ENCODE measurements around the gene CDH24.

Gene CDH24

DNA sequence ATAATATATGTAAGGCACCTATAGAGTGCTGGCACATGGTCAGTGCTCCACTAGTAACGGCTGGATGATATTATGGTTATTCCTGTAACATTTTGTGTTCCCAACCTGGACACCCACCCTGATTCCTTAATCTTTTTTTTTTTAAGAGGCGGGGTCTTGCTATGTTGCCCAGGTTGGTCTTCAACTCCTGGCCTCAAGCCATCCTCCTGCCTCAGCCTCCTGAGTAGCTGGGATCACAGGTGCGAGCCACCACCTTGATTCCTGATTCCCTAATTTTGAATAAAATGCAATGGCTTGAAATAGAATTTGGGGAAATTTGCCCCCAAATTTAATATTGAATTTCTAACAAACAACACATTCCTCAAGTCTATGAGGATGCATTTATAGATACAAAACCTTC, 54.7 kb downstream of the CDH24 start:
- no peak overlapping the region for H3K27ac ChIP-seq
- DNase-seq (ENCODE audit: low read depth, low spot score), result no peak

DNA sequence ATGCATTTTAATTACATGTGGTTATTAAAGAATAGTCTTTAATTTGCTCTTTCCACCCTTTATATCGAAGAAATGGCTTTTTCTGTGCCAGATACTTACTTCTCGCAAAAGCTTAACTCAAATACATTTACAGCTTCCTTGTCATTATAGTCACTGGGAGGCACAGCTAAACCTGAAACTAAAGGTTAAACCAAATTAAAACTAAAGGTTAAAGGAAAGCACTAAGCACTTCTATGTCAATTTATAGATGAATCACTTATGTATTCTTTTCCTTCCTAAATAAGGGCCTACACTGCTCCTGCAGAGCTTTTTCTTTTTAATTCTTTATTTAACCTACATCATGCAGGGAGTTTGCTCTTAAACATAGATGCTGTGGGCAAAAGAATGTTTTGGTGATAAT, 56.5 kb downstream of the CDH24 start:
- no peak overlapping the region for H3K27ac ChIP-seq
- no peak for DNase-seq (ENCODE audit: low read depth, low spot score)

DNA sequence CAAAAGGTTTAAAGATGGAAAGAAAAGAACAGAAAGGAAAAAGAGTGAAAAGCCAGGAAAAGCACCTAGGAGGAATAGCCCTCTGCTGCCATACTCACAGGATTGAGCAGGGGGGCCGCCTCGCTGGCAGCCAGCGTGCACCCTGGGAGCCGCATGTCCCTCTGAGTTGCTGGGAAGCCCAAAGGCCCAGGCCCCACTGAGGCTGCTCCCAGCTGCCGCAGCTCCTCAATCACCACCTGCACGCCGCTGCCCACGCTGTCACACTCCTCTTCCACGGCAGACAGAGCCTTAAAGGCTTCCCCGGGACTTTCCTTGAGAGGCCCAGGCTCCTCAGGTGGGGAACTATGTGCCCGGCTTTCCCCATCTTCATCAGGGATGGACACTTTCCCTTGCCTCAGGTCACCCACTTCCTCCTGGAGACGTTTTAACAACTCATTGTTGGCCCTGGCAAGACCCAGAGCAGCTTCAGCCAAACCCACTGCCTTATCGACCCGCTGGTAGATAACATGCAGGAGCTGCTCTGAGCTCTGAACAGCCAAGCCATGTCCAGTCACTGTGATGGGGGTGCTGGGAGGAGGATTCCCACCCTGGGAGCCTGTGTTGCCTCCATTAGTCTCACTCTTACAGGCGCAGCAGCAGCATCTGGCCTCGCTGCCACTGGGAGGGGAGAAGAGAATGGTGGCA, 58.8 kb downstream of the CDH24 start:
- no peak for DNase-seq (ENCODE audit: low read depth, low spot score)
- H3K27ac ChIP-seq, result no peak overlapping the region

DNA sequence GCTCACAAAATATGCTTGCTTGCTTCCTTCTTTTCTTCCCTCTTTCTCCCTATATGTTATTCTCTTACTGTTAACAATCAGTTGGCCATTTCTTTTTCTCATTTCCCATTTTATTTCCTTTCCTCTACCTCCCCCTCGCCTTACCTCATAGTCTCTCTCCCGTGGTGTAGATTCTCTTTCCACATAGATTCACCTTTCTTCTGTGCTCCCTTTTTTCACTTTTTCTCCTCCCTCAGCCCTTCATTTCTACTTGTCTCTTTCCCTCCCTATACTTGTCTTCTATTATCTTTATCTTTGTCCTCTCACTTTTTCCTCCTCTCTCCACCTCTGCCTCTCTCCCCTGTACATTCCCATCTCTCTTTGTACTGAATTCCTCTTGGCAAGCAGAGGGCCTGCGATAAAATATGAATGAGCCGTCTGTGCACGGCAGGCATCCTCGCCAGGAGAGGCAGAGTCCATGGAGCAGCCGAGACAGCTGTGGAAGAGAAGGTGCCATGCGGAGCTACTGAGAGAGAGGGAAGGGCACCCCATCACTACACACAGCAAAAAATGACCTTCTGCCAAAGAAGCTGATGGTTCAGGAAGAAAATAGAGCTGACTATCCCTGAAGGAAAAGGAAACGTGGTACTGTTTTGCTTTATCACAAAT, 59.5 kb downstream of the CDH24 start:
- H3K27ac ChIP-seq, result no peak overlapping the region
- no peak for DNase-seq (ENCODE audit: low read depth, low spot score)

All from epithelial cell of prostate (primary cell).